Osteocyte (in vitro differentiated cells): ENCODE measurements around the gene ODAD4. TPM values are rescaled to one million over a fixed set of nuclear protein-coding genes. Genes with fewer than 3 reads are reported as not detected.

Experiments
- DNase-seq: peaks from one replicate; pipeline ENCODE4 v3.0.0; 2021; ENCODE audit warnings: mixed read lengths; ENCODE audit not compliant: unreplicated experiment; ENCODE audit errors: extremely low spot score
- H3K27ac Mint-ChIP-seq: one replicate; pipeline ENCODE4 v1.8.0; 2021; ENCODE audit warnings: mild to moderate bottlenecking, mixed read lengths; ENCODE audit not compliant: unreplicated experiment
- H3K27me3 Mint-ChIP-seq: one replicate; pipeline ENCODE4 v1.8.0; 2021; ENCODE audit warnings: mixed read lengths; ENCODE audit not compliant: unreplicated experiment
- H3K36me3 Mint-ChIP-seq: one replicate; pipeline ENCODE4 v1.8.0; 2021; ENCODE audit warnings: mixed read lengths; ENCODE audit not compliant: unreplicated experiment
- H3K4me1 Mint-ChIP-seq: one replicate; pipeline ENCODE4 v1.8.0; 2021; ENCODE audit warnings: mixed read lengths; ENCODE audit not compliant: unreplicated experiment
- H3K4me3 Mint-ChIP-seq: one replicate; pipeline ENCODE4 v1.8.0; 2021; ENCODE audit warnings: mild to moderate bottlenecking, moderate library complexity, mixed read lengths; ENCODE audit not compliant: unreplicated experiment
- H3K9me3 Mint-ChIP-seq: one replicate; pipeline ENCODE4 v1.8.0; 2021; ENCODE audit warnings: mixed read lengths; ENCODE audit not compliant: unreplicated experiment
- total RNA-seq: library from RNA; stranded (reverse); gene quantifications from 2 replicates; pipeline ENCODE4 v1.2.1, GENCODE V29; 2021
- TF ChIP-seq, protein P1 (sequence below): fragments of 200-600 bp; sonication (generic); IDR thresholded peaks from 2 replicates; pipeline ENCODE4 v1.5.0; 2021; ENCODE audit warnings: antibody characterized with exemption, mild to moderate bottlenecking, moderate library complexity

The ODAD4 gene
- total RNA-seq, 1 donor from 2014 or later: 2.5 TPM

DNA sequence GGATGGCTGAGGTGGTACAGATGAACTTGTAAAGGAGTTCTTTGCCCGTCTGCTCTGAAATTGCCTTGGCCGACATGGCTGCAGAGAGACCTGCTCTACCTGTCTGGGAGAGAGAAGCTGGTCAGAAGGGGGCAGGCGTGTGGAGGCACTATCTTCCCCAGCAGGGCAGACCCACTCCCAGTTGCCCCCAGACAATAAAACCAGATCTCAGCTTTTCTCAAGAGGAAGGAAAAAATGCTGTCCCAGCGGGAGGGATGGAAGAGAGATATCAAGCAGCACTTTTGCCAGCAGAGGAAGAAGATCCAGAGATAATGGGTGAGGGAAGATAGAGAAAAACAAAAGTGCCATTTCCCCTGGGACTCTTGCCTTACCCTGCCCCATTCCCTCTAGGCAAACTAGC is 16.6 kb upstream of the ODAD4 start:
- H3K9me3 Mint-ChIP-seq: no peaks in the 10 kb centered on the region
- DNase-seq: no peak
- peak overlapping the region; percentile 34 for H3K27ac Mint-ChIP-seq
- peaks cover 39% of the 10 kb centered on the region for H3K36me3 Mint-ChIP-seq
- no peak overlapping the region for H3K4me3 Mint-ChIP-seq
- TF ChIP-seq, protein P1, sequence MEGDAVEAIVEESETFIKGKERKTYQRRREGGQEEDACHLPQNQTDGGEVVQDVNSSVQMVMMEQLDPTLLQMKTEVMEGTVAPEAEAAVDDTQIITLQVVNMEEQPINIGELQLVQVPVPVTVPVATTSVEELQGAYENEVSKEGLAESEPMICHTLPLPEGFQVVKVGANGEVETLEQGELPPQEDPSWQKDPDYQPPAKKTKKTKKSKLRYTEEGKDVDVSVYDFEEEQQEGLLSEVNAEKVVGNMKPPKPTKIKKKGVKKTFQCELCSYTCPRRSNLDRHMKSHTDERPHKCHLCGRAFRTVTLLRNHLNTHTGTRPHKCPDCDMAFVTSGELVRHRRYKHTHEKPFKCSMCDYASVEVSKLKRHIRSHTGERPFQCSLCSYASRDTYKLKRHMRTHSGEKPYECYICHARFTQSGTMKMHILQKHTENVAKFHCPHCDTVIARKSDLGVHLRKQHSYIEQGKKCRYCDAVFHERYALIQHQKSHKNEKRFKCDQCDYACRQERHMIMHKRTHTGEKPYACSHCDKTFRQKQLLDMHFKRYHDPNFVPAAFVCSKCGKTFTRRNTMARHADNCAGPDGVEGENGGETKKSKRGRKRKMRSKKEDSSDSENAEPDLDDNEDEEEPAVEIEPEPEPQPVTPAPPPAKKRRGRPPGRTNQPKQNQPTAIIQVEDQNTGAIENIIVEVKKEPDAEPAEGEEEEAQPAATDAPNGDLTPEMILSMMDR: no peak
- H3K27me3 Mint-ChIP-seq: no peaks in the 10 kb centered on the region
- H3K4me1 Mint-ChIP-seq: peaks cover 44% of the 10 kb centered on the region

DNA sequence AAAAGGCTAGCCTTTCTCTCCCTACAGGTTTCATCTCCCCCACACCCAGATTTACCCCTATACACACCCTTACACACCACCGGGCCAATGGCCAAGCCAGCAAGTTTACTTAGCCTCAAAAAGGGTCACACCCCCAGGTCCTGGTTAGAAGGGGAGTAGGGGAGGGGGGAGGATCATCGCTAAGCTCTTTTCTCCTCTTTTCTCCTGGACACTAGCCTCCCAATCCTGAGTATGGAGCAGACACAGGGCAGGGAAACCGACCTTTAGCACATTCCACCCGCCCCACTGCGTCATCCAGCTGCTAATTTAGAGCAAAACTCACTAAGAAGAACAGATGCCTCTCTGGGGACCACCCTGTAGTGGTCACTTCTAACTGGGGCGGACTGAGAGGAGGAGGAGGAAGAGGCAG is 16.1 kb upstream of the ODAD4 start:
- Mint-ChIP-seq H3K36me3 (peaks cover 38% of the 10 kb centered on the region), H3K27ac (peak overlapping the region; percentile 48), H3K27me3 (no peaks in the 10 kb centered on the region), H3K4me3 (no peak overlapping the region), H3K9me3 (no peaks in the 10 kb centered on the region), H3K4me1 (peaks cover 45% of the 10 kb centered on the region)
- TF ChIP-seq, protein P1: no peak
- no peak for DNase-seq

DNA sequence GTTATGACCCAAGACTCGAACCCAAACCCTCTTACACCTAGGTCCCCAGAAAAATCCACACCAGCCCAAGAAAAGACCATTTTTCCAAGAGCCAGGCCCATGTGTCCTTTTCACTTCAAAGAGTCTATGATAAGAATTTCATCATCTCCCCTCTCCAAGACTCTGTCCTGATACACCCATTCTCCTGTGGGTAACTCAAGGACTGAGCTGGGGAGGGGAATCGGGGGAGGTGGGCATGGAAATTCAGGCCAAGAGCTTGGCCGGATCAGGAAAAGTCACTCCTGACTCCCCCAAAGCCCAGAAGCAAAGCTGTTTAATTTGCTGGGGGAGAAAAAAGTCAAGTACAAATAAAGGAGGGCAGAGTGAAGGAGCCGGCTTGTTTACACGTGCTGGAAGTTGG is 15.4 kb upstream of the ODAD4 start:
- TF ChIP-seq, protein P1: no peak
- peaks cover 32% of the 10 kb centered on the region for H3K36me3 Mint-ChIP-seq
- H3K4me1 Mint-ChIP-seq: peaks cover 48% of the 10 kb centered on the region
- H3K27ac Mint-ChIP-seq: peak overlapping the region; percentile 69
- H3K4me3 Mint-ChIP-seq: no peak overlapping the region
- no peak for DNase-seq
- H3K9me3 Mint-ChIP-seq: no peaks in the 10 kb centered on the region
- H3K27me3 Mint-ChIP-seq: no peaks in the 10 kb centered on the region

DNA sequence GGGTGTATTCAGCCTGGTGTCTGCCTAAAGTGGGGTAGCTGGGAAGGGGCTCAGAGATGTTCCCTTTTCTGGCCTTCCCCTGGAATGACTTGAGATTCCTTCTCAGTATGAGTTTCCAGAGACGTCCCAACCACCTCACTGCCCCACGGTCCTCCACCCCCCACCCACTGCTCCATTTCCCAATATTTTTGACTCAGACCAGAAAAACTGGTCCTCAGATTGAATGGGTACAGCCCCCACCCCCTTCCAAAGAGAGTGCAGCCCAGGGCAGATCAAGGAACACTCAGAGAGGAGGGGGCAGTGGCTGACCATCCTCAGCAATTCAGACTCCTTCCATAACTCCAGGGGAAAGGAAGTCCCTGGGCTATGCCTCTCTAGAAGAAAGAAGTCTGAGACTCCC is 14.9 kb upstream of the ODAD4 start:
- Mint-ChIP-seq H3K4me1 (peaks cover 47% of the 10 kb centered on the region), H3K27me3 (no peaks in the 10 kb centered on the region), H3K36me3 (peaks cover 27% of the 10 kb centered on the region), H3K9me3 (no peaks in the 10 kb centered on the region), H3K4me3 (peak overlapping the region; percentile 42), H3K27ac (peak overlapping the region; percentile 63)
- TF ChIP-seq, protein P1: no peak
- no peak for DNase-seq

DNA sequence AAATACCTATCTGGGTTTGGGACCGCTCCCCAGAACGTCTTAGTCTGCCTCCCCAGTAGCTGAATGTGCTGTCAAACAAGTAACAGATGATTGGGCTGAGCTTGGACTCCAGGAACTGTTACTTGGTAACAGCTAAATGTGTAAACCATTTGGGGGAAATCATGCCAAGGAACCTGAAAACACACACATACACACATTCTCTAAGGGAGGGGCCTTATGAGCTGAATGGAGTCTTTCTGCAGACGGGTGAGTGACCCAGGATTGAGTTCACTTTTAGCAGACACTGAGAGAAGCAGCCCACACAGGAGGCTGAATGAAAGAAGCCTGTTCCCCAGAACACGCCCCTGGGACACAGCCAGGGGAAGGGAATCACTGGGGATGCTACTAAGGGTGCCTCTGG is 13.2 kb upstream of the ODAD4 start:
- Mint-ChIP-seq H3K27me3 (no peaks in the 10 kb centered on the region), H3K9me3 (no peaks in the 10 kb centered on the region), H3K36me3 (peaks cover 19% of the 10 kb centered on the region), H3K27ac (peak overlapping the region; percentile 85), H3K4me3 (peak overlapping the region; percentile 90), H3K4me1 (peaks cover 47% of the 10 kb centered on the region)
- no peak for DNase-seq
- TF ChIP-seq, protein P1: no peak
